Right renal cortex interstitium (tissue), 3 donors: Measurements from ENCODE around the gene NECTIN4. TPM values are rescaled to one million over a fixed set of nuclear protein-coding genes. Genes with fewer than 3 reads are reported as not detected.
"Not testable (repeated sequence)": the region's sequence is repeated elsewhere in the genome, so short reads cannot be mapped to it uniquely, and the experiment has no call there.

ENCODE experiments used
- DNase-seq, 3 donors: peaks; one replicate each; pipeline ENCODE4 v3.0.0-alpha.2; 2013; ENCODE audit warnings: low read depth in 3 of 3, low spot score in 2 of 3
- polyA plus RNA-seq, 3 donors: library from polyadenylated mRNA; unstranded; fragments of 120-200 nt; gene quantifications; one replicate each; pipeline ENCODE4 v1.2.1, GENCODE V29; 2013; ENCODE audit not compliant: insufficient read length in 3 of 3

NECTIN4 gene
- polyA plus RNA-seq, 3 donors, result 1.4 to 3.9 (median 3.5) TPM

- DNase-seq, result no peak
These were observed 51.5 kb downstream of the NECTIN4 start for GRCh38 chr1:161037661-161038522.

- DNase-seq, result no peak
These were observed 55.6 kb downstream of the NECTIN4 start for GRCh38 chr1:161033751-161034150.

GRCh38 chr1:161032409-161032808 lies 56.9 kb downstream of the NECTIN4 start:
- DNase-seq, result no peak

GRCh38 chr1:161031874-161032273 lies 57.5 kb downstream of the NECTIN4 start:
- no peak for DNase-seq

- DNase-seq, result not testable (repeated sequence)
These were observed 59.9 kb downstream of the NECTIN4 start for GRCh38 chr1:161029466-161029865.

GRCh38 chr1:161026954-161027353 lies 62.4 kb downstream of the NECTIN4 start:
- DNase-seq, result not testable (repeated sequence)

- DNase-seq, result not testable (repeated sequence)
These were observed 66.9 kb downstream of the NECTIN4 start for GRCh38 chr1:161022432-161022831.

- no peak for DNase-seq
These were observed 67.4 kb downstream of the NECTIN4 start for GRCh38 chr1:161021970-161022353.

- peak in 1 of 3 donors; percentile 78 for DNase-seq
These were observed 68.0 kb downstream of the NECTIN4 start for GRCh38 chr1:161021165-161021969.

Other genes with a start within 250 kb of the NECTIN4 start
- gene CD244, start 226.7 kb downstream of the NECTIN4 start, polyA plus RNA-seq, result under 1 TPM; 0.16 to 0.40 (median 0.29) TPM
- gene ITLN1, start 204.4 kb downstream of the NECTIN4 start, polyA plus RNA-seq, result 1 to 10 TPM; 1.0 to 2.8 (median 1.2) TPM
- gene ITLN2, start 134.7 kb downstream of the NECTIN4 start, polyA plus RNA-seq, result under 1 TPM in 1 of 3 donors, not detected in 2; 0.47 TPM
- 100 to 1,000 TPM in 1 of 3 donors, 10 to 100 TPM in 2; 93.8 to 100 (median 93.9) TPM for gene F11R, start 68.4 kb downstream of the NECTIN4 start, polyA plus RNA-seq
- gene TSTD1, start 50.6 kb downstream of the NECTIN4 start, polyA plus RNA-seq, result 10 to 100 TPM; 43.0 to 52.1 (median 49.5) TPM
- 10 to 100 TPM; 55.5 to 60.9 (median 60.2) TPM for gene USF1, start 43.6 kb downstream of the NECTIN4 start, polyA plus RNA-seq
- 1 to 10 TPM; 1.9 to 2.2 (median 2.0) TPM for gene ARHGAP30, start 19.7 kb downstream of the NECTIN4 start, polyA plus RNA-seq
- gene KLHDC9, start 8.8 kb upstream of the NECTIN4 start, polyA plus RNA-seq, result 10 to 100 TPM; 16.4 to 18.7 (median 17.6) TPM
- 10 to 100 TPM; 79.7 to 87.7 (median 84.3) TPM for gene PFDN2, start 28.5 kb upstream of the NECTIN4 start, polyA plus RNA-seq
- 10 to 100 TPM; 49.0 to 52.7 (median 51.3) TPM for gene NIT1, start 28.5 kb upstream of the NECTIN4 start, polyA plus RNA-seq
- 10 to 100 TPM; 41.5 to 46.0 (median 43.2) TPM for gene DEDD, start 43.1 kb upstream of the NECTIN4 start, polyA plus RNA-seq
- gene UFC1, start 64.4 kb upstream of the NECTIN4 start, polyA plus RNA-seq, result 100 to 1,000 TPM; 173 to 177 (median 174) TPM
- 10 to 100 TPM; 43.4 to 48.1 (median 47.9) TPM for gene USP21, start 69.9 kb upstream of the NECTIN4 start, polyA plus RNA-seq
- gene PPOX, start 76.9 kb upstream of the NECTIN4 start, polyA plus RNA-seq, result 10 to 100 TPM; 31.9 to 38.8 (median 35.0) TPM
- 10 to 100 TPM; 31.5 to 37.3 (median 34.1) TPM for gene B4GALT3, start 87.9 kb upstream of the NECTIN4 start, polyA plus RNA-seq
- gene ADAMTS4, start 109.5 kb upstream of the NECTIN4 start, polyA plus RNA-seq, result 1 to 10 TPM in 2 of 3 donors, under 1 TPM in 1; 0.83 to 1.1 (median 1.1) TPM
- 100 to 1,000 TPM; 206 to 223 (median 214) TPM for gene NDUFS2, start 112.8 kb upstream of the NECTIN4 start, polyA plus RNA-seq
- gene FCER1G, start 125.7 kb upstream of the NECTIN4 start, polyA plus RNA-seq, result 10 to 100 TPM; 13.8 to 15.6 (median 14.4) TPM
- gene APOA2, start 134.1 kb upstream of the NECTIN4 start, polyA plus RNA-seq, result 1 to 10 TPM in 2 of 3 donors, not detected in 1; 2.0 to 4.4 TPM
- 10 to 100 TPM; 15.9 to 16.7 (median 16.4) TPM for gene TOMM40L, start 136.5 kb upstream of the NECTIN4 start, polyA plus RNA-seq
- 1 to 10 TPM; 1.5 to 4.7 (median 4.1) TPM for gene NR1I3, start 148.6 kb upstream of the NECTIN4 start, polyA plus RNA-seq
- gene PCP4L1, start 169.2 kb upstream of the NECTIN4 start, polyA plus RNA-seq, result 1 to 10 TPM in 1 of 3 donors, under 1 TPM in 2; 0.86 to 1.4 (median 0.96) TPM
- gene MPZ, start 220.4 kb upstream of the NECTIN4 start, polyA plus RNA-seq, result 1 to 10 TPM; 3.0 to 3.6 (median 3.1) TPM
- 100 to 1,000 TPM; 283 to 300 (median 290) TPM for gene SDHC, start 224.8 kb upstream of the NECTIN4 start, polyA plus RNA-seq